ENCODE results near the gene RBM20.
"Not testable (repeated sequence)": the region's sequence is repeated elsewhere in the genome, so short reads cannot be mapped to it uniquely, and the experiment has no call there.

RBM20 gene

DNA sequence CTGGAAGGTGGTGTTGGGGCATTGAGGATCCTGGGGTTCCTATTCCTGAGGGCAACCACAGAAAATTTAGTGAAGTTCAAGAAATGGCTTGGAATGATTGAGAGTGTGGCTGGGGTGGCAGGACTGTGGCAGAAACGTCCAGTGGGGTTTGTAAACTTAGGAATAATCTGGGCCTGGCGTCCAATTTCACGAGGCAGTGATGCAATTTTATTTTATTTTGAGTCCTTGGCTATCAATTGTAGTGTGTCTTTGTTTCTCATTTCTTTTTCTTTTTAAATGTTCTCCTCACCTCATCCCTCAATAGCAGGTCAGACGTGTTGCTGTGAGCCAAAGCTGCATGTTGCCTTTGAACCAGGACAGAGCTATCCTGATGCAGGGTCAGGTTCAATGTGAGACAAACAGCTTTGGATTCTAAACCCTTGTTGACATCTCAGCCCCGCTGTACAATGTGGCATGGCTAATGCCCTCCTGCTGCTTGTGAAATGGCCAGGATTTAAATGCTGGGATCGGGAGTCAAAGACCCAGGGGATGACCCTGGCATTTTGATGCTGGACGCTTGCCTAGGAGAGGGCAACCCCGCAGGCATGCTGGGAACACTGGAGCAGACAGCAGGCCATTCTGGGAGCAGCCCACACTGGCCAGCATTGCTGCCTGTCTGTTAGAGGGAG lies 64.8 kb downstream of the RBM20 start:
- no peak for DNase-seq

DNA sequence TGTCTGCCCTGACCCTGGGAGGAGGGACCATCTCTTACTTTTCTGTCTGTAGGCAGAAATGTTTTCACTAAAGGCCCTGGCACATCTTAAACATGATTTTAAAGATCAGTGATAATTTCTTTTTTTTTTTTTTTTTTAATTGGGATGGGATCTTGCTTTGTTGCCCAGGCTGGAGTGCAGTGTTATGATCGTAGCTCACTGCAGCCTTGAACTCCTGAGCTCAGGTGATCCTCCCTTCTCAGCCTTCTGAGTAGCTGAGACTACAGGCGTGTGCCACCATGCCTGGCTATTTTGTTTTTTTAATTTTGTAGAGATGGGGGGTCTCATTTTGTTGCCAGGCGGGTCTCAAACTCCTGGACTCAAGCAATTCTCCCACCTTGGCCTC lies 65.3 kb downstream of the RBM20 start:
- no peak for DNase-seq

DNA sequence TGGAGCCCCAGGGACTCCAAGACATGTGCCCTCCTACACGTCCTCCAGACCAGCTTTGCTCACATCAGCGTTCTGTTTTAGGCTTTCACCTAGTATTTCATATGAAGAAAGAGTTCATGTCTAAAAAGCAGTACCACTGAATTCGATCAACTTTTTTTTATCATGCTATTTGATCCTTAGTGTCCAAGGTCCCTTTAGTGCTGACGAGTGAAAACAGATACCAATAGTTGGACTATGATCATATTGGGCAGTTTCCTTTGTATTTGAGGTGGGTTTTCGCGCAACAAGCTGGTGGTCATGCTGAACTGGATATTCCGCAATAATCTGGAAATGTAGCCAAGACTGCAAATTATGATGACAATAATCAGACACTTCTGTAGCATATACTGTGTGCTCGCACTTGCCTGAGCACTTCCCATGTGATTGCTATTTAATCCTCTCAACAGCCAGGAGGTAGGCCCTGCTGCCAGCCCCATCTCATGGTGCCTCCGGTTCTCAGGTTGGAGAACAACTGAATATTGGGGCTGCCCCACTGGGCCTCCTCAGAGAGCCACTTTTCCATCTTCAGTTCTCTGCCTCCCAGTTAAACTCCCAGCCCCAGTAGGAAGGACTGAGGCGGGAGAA lies 65.9 kb downstream of the RBM20 start:
- no peak for DNase-seq

DNA sequence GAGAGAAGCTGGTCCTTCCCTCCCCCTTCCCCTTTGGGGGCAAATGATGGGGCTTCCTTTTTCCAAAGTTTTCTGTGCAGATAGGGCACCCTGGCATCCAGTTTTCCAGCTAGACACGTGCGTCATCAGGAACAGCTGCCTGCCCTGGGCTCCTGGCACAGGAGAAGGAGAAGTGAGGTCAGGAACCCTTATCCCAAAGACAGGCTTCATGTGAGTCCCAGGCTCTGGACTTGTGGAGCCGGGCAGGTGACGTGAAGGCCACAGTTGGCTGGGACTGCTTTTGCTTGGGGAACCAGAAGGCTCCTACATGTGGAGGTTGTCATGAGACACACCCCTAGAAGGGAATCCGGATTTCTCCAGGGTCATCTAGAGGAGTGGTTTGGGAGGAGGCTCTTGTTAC lies 66.5 kb downstream of the RBM20 start:
- no peak for DNase-seq

DNA sequence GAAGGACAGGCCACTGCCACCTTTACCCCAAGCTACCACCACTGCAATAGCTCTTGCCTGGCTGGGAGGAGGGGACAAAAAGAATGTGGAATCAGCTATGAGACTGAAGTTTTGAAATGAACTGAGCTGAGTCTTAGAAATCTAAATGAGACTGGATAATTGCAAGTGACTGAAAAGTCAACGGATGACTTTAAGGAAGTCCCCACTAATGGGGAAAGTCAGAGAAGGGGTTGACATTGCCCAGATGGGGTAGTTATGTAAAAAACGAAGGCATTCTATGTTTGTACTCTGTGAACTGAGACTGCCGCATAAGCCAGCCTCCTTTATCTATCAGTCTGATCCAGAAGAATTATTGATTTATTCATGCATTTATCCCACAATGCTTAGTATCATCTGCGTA lies 67.2 kb downstream of the RBM20 start:
- no peak for DNase-seq

DNA sequence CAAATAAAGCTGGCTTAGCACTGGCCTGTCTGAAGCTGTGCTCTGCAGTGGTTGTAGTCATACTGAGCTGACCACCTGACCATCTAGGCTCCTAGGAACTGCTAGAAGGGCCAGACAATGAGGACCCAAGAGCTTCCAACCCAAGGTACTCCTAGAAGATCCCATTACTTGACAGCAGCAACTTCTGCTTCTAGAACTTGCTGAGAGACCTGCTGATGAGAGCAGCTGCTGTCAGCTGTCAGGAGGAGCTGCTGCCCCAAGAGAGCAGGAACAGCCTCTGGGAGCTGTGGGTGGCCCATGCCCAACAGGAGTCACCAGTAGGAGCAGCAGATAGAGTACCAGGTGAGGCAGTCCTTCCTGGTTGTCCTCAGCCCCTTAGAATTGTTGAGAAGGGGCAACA lies 70.2 kb downstream of the RBM20 start:
- no peak for DNase-seq

DNA sequence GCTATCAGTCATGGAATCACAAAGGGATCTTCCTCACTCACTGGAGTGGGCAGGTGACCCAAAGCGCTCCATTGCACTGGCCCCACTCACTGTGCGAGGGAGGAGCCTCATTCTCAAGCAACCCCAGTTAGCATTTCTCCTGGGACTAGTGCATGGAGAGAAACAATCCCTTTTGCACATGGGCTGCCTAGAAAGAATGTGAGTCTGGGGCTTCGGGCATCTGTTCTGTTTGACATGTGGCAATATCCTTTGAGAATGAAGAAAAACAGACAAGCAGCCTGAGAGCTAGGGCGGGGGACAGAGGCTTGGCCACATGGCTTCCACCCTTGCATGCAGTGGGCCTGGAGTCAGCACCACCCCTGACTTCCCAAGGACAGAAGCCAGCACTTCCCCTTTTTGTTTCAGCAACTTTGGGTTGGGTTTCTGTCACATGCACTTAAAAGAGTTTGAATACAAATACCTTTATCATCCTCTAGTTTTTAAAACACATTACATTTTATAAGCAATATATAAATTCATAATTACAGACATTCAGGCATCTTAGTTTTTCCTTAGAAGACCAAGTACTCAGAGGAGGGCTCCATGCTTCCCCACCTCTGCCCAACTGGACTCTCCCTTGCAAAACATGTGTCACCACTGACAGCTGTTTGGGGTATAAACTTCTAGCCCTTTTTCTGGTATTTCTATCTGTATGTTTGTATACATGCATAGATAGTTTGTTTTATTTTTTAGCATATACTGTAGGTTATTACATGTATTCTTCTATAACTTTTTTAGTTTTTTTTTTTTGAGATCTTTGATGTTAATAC lies 73.8 kb downstream of the RBM20 start:
- DNase-seq = no peak

DNA sequence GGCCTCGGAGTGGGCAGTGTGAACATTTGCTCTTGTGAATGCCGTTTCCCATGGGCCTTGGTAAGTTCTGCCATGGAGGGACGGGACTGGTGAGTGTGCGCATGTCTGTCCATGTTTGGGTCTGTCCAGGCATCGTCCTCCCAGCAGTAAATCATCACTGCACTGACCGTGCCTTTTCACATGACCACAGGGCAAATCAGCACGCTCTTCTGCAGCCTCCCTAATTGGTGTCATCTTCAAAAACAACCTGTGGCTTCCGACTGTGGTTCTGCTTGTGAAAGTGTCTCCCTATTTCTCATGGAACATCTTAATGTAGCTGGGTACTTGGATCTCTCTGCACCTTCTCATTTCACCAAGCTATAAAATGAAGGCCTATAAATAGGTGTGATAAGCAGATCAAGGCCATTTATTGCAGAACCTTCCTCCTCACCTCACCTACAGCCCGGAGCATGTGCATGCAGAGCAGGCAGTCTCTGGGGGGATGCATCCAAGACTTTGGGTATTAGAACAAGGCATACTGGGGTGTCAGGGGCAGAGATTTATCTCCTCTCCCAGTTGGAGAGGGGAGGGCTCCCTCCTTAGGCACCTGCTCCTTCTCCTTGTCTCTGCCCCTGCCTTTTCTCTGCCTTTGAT lies 77.4 kb downstream of the RBM20 start:
- no peak for DNase-seq

DNA sequence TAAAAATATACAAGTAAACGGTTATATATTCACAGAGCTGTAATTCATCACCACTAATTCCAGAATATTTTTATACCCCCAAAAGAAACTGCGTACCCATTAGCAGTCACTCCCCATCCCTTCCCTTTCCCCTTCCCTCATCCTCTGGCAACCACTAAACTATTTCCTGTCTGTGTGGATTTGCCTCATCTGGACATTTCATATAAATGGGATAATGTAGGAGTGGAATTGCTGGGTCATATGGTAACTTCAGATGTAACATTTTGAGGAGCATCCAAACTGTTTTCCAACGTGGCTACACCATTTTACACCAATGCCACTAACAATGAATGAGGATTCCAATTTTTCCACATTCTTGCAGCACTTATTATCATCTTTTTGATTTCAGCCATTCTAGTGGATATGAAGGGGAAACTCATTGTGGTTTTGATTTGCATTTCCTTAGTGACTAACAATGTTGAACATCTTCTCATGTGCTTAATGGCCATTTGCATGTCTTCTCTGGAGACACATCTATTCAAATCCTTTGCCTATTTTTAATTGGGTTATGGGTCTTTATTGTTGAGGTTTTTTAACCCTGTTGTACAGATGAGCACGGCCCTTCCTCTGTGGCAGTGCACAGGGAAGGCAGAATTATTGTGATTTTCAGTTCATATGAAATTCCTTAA lies 79.2 kb downstream of the RBM20 start:
- no peak for DNase-seq

DNA sequence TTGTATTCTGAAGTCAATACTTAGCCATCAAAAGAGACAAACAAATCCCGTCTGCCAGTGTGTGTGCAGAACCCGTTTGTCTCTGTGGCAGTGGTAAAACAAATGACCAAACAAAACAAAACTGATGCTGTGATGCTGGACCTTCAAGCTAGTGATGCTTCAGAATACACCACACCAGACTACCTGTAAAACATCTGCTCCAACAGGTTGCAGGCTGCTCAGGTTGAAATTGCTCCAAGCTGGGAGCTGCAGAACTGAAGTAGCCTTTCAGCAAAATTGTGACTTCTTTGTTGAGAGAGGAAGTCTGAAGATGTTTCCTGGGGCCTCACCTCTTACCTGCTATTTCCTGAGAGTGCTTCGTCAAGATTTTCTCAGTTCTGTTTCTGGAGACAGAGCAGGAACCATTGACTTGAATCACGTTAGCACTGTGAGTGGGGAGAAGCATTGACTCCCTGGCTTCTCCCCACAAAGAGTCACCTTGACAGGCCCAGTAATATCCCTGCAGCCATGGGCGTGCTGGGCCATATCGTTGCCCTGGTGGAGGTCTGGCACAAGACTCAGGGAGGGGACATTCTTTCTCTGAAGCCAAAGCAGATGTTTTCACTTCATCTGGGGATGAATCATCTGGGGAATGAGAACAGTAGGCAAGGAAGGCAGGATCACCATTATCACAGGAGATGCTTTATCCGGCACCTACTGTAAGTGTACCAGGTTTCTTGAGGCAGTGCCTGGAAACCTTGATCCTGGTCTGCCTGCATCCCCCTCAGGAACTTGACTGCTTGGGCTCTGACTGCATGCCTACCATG lies 80.2 kb downstream of the RBM20 start:
- no peak for DNase-seq

DNA sequence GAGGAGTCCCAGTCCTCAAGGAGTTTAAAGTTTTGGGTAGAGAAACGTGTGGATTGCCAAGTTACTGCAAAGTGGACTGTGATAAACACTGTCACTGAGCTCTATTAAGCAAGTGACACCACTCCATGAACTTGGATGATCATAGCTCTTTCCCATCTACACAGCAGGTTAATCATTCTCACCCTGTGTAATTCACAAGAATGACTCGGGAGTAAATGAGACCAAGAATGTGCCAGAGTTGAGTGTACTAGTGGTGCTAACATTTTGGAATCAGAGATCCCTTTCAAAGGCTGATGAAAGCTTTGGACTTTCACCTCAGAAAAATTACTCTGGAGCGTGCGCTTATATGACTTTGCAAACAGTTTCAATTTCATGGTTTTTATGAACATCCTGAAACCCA lies 80.8 kb downstream of the RBM20 start:
- DNase-seq = no peak

DNA sequence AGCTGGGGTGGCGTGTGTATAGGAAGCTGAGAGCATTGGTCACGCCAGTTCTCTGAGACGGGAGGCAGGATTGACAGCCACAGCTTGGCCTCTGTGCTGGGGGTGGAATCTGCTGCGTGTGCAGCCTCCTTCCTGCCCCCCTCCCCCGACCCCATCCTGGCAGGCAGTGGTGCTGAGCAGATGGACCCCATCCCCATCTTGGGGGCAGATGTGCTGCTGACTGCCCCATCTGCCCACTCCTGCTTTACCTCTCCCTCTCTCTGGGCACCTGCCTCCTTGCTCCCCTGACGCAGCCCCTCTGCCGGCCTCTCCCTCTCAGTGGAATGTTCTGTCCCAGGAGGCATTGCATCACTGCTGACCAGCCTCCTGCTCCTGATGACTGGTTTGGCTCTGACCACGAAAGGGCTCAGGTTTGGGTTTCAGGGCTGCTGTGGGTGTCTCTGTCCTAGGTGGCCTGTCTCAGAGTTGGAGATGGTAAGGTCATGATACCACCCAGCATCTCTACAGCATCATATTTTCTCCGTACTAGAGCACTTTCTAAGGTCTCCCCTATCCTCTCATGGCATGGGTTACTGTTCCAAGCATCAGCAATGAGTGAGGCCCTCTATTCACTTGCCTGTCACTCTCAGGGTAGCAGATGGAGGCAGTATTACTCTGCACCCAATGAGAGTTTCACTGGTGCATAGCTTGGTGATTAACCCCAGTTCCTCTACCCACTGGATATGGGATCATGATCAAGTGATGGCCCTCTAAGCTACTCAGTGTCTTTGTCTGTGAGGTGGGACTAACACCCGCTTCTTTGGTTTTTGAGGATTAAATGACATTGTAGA lies 81.9 kb downstream of the RBM20 start:
- no peak for DNase-seq

DNA sequence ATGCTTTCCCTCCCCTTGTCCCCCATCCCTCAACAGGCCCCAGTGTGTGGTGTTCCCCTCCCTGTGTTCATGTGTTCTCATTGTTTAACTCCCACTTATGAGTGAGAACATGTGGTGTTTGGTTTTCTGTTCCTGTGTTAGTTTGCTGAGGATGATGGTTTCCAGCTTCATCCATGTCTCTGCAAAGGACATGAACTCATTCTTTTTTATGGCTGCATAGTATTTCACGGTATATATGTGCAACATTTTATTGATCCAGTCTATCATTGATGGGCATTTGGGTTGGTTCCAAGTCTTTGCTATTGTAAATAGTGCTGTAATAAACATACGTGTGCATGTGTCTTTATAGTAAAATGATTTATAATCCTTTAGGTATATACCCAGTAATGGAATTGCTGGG lies 83.6 kb downstream of the RBM20 start:
- not testable (repeated sequence) for DNase-seq

DNA sequence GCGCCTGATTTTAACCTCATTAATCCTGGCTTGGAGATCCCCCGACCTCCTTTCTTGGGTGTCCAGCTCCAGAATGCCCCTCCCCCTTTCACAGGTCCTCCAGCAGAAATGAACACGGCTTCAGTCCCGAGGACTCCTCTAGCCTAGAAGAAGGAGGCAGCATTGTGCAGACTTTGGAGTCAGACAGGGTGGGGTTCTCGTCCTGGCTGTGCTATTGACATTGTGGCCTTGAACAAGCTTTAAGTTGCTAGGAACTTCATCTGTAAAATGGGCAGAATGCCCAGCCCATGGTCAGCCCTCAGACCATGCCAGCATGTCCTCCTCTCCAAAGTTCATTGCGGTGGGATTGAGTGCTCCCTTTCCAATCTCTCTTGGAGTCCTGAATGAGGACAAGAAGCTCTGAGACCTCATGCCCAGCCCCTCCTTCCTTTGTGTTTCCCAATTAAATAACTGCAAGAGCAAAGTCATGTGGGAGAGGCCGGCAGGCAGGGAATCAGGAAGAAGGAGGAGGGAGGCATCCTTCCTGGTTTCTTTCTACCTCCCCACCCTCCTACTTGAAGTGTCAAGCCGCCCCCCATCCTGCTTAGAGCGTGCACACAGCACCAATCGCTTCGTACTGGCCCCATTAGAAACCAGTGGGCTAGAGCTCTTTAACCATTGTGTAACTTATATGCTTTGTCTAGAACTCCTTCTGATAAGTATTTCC lies 86.4 kb downstream of the RBM20 start:
- DNase-seq = no peak

DNA sequence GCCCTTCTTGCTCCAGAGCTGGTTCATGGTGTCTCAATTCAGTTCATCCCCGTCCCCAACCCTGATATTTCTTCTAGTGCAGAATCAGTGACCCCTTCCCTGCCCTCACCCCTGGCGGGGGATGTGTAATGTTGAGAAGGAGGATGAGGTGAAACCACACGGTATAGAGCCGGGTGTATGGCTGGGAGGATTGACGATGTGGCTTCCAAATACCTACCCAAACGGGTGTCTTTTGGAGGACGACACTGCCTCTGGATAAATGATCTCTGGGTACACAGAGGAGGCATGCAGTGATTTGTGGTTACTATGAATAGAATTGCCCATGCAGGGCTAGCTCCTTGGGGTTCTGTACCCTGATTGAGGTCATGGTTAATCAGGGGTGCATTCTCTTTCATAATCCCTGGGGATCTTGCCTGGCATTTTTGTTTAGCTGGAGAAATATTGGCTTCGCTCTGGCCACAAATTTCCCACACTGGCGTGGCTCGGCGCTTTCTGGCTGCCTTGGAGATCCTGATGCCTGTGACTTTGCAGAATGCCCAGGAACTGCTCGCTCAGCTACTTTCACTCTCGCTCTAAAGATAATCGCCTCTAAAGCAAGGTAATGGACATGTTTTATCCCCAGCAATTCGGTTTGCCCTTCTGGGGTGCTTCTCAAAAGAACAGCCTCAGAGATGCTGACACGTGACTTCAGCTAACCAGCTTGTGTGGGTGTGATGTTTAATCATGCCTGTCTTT lies 89.2 kb downstream of the RBM20 start:
- no peak for DNase-seq

DNA sequence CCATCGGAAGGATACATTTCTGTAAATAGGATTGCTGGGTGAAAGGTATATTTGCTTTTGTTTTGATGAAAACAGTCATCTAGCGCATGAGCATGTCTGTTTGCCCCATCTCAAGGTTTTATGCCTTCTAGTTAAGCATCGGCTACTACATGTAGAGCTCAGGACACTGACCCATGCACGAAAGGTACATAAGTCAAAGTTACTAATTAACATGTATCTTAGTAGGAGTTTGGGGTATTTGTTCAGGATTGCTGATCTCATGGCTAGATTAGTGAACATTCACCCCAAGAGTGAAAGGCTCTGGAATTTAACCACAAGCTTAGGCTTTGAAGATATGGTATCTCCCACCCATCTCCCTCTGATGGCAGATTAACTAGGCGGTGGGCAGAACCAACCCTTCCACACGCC lies 91.5 kb downstream of the RBM20 start:
- no peak for DNase-seq

DNA sequence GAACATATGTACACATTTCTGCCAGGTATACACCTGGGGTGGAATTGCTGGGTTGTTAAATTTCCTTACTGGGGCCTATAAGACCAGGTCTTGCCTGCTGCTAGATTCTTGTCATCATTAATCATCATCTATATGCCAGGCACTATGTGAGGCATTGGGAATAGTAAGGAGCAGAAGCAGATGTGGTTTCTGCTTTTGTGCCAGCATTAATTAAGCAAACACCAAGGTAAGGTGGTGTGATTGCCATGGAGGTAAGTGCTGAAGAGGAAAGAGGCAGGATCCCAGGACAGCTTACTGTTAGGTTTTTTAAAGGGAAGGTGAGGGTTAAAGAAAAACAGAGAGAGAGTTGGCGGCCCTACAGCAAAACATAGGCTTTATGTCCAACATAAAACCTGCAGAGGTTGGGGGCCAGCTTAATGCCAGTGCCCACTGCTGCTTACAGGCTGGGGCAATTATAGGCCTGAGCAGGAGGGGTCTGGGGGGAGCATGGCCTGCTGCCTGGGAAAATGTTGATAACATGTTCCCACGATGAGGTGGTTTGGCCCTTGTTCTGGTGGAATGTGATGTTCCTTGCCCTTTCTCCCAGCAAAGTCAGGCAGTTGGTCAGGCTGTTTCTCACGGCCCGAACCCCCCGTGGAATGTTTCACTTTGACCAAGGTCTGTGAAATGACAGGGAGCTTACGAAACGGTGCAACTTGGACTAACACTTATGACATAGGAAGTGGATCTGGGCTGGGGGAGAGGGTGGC lies 93.9 kb downstream of the RBM20 start:
- DNase-seq = no peak

DNA sequence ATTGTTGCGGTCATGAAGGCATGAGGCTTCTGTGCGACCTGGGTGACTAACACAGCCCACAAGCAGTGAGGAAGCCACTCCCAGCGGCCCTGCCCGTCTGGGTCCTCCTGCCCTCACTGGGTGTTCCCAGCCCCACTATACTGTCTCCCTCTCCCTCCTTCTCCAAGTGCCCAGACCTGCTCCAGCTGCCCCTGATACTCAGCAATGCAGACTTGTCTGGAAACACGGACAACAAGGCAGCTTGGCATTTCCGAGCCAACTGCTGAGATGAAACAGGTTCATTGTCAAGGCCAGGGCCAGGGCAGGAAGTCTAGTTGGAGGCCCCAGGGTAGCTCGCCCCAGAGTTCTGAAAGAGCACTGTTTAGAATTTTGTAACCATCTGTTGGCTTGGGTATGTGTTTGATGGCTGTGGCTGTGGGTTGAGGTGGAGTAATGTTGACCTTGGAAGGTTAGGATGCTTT lies 95.7 kb downstream of the RBM20 start:
- DNase-seq = no peak

DNA sequence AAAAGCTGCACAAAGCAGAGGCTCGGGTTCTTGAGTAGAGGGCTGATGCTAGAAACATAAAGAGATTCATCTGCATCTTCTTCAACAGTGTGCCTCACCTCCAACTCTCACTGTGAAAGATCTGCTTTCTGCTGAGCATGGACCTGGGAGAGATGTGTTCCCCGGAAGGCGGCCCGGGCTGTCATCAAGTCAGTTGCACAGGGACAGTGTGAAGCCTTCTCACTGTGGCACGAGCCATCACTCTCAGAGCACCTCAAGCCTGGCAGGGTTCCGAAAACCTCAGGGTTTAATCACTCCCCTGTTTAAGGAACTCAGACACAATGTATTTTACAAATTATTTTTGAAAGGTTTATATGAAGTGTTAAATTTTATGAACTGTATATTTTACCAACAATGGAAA lies 98.7 kb downstream of the RBM20 start:
- no peak for DNase-seq
